Eye (tissue), 1 donor: Measurements from ENCODE around the gene KAZALD1.
A peak's percentile ranks its signal among the peaks of the same experiment; 100 is the strongest.

Source experiments
- DNase-seq: peaks from one replicate; pipeline ENCODE4 v3.0.0-alpha.2; 2015

The KAZALD1 gene

GRCh38 chr10:101061624-101062231 is at the start of gene KAZALD1:
Gene KAZALD1 (plus strand): TSS chr10:101061989. CDS start chr10:101062593, 604 bp downstream.
- peak; percentile 90 for DNase-seq

- DNase-seq, result peak; percentile 96
Measured at GRCh38 chr10:101012525-101013364, 49.0 kb upstream of the KAZALD1 start.

- no peak for DNase-seq
Measured at GRCh38 chr10:101013365-101013825, 48.4 kb upstream of the KAZALD1 start.

- DNase-seq, result peak; percentile 91
Measured at GRCh38 chr10:101014230-101014884, 47.4 kb upstream of the KAZALD1 start.

- DNase-seq, result no peak
Measured at GRCh38 chr10:101014966-101015581, 46.7 kb upstream of the KAZALD1 start.

- no peak for DNase-seq
Measured at GRCh38 chr10:101015582-101015973, 46.2 kb upstream of the KAZALD1 start.

GRCh38 chr10:101016814-101017213 is 45.0 kb upstream of the KAZALD1 start:
- DNase-seq, result no peak

- peak; percentile 66 for DNase-seq
Measured at GRCh38 chr10:101018118-101018599, 43.6 kb upstream of the KAZALD1 start.

GRCh38 chr10:101018600-101019439 is 43.0 kb upstream of the KAZALD1 start:
- DNase-seq, result peak; percentile 92

GRCh38 chr10:101019440-101019703 is 42.4 kb upstream of the KAZALD1 start:
- no peak for DNase-seq

GRCh38 chr10:101020427-101021075 is 41.2 kb upstream of the KAZALD1 start:
- no peak for DNase-seq

- no peak for DNase-seq
Measured at GRCh38 chr10:101021239-101021638, 40.5 kb upstream of the KAZALD1 start.

- no peak for DNase-seq
Measured at GRCh38 chr10:101021692-101022251, 40.0 kb upstream of the KAZALD1 start.

- no peak for DNase-seq
Measured at GRCh38 chr10:101022967-101023705, 38.7 kb upstream of the KAZALD1 start.

GRCh38 chr10:101027106-101027720 is 34.6 kb upstream of the KAZALD1 start:
- DNase-seq, result no peak

GRCh38 chr10:101028446-101029337 is 33.1 kb upstream of the KAZALD1 start:
- DNase-seq, result no peak

- no peak for DNase-seq
Measured at GRCh38 chr10:101029520-101030295, 32.1 kb upstream of the KAZALD1 start.

GRCh38 chr10:101030496-101031127 is 31.2 kb upstream of the KAZALD1 start:
- DNase-seq, result no peak
